ENCODE results near the gene SIRPB2. TPM values are rescaled to one million over a fixed set of nuclear protein-coding genes. Genes with fewer than 3 reads are reported as not detected.

SIRPB2 gene
- total RNA-seq, 3 donors from 2014 or later, result 0.87 to 5.4 (median 3.4) TPM

DNA sequence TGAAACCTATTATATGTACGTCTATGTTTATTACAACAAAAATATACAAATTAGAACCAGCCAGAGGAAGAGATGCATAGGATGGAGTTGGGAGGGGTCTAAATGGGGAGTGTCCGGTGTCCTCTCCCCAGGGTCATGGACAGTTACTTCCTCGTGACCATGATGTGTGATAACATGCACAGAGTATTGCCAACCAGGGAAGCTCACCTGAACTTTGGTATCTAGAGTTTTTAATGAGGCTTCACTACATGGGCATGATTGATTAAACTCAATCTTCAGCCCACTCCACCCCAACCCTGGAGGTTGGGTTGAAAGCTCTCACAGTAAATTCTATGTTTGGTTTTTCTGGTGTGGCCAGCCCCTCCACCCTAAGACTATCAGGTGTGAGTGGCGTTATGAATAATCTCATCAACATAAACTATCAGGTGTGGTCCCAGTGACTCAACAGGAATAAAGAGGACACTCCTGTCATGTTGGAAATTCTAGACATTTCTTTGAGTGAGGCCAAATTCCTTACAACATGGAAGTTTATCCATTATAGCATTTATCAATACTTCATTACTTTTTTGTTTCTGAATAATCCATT, 62.0 kb downstream of the SIRPB2 start:
- peak in 1 of 3 donors; percentile 18 for DNase-seq

DNA sequence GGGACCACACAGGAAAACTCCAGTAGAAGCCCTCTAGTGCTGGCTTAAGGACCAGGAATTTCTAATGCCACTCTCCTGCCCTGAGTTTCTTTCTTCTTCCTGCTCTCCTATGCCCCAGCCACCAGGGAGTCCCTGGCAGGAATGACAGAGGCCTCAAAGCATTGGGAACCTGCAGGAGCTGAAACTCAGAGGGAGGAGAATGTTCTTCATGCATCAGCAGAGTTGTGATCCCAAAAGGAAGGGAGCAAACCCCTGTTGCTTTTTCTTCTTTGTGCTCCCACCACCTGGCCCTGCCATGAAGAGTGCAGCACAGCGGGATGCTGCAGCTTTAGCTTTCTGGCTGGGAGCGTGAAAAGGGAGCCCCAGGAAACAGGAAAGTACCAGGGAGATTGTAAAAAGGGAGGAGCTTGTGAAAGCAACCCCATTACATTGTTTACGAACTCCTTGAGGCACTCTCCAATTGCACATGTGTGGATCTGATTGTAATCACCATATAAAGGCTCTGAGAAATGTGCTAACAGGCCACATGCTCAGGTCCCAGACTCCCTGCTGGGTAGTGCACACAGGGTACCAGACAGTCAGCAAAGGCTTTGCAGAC, 63.7 kb downstream of the SIRPB2 start:
- ATAC-seq (peak; percentile 4), DNase-seq (no peak)
- Histone ChIP-seq H3K4me3 (no peak overlapping the region), H3K36me3 (ENCODE audit: low read depth) (no peaks in the 10 kb centered on the region), H3K9me3 (no peaks in the 10 kb centered on the region), H3K4me1 (ENCODE audit: low read depth) (peaks cover 3% of the 10 kb centered on the region)
- intact Hi-C loops (cut with DNase I, micrococcal nuclease), result no loop called here
- TF ChIP-seq, protein P1, sequence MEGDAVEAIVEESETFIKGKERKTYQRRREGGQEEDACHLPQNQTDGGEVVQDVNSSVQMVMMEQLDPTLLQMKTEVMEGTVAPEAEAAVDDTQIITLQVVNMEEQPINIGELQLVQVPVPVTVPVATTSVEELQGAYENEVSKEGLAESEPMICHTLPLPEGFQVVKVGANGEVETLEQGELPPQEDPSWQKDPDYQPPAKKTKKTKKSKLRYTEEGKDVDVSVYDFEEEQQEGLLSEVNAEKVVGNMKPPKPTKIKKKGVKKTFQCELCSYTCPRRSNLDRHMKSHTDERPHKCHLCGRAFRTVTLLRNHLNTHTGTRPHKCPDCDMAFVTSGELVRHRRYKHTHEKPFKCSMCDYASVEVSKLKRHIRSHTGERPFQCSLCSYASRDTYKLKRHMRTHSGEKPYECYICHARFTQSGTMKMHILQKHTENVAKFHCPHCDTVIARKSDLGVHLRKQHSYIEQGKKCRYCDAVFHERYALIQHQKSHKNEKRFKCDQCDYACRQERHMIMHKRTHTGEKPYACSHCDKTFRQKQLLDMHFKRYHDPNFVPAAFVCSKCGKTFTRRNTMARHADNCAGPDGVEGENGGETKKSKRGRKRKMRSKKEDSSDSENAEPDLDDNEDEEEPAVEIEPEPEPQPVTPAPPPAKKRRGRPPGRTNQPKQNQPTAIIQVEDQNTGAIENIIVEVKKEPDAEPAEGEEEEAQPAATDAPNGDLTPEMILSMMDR (IDR thresholded peaks at IDR 0.05), result no peak

More for the DNA sequence above, 62.0 kb downstream of the SIRPB2 start:
- TF ChIP-seq, protein P1 (IDR thresholded peaks at IDR 0.05), result no peak
- intact Hi-C loops (cut with DNase I, micrococcal nuclease), result no loop called here
- H3K4me3 ChIP-seq, result no peak overlapping the region
- peaks cover 3% of the 10 kb centered on the region for H3K4me1 ChIP-seq (ENCODE audit: low read depth)
- H3K9me3 ChIP-seq, result no peaks in the 10 kb centered on the region
- ATAC-seq, result peak; percentile 84
- no peaks in the 10 kb centered on the region for H3K36me3 ChIP-seq (ENCODE audit: low read depth)

DNA sequence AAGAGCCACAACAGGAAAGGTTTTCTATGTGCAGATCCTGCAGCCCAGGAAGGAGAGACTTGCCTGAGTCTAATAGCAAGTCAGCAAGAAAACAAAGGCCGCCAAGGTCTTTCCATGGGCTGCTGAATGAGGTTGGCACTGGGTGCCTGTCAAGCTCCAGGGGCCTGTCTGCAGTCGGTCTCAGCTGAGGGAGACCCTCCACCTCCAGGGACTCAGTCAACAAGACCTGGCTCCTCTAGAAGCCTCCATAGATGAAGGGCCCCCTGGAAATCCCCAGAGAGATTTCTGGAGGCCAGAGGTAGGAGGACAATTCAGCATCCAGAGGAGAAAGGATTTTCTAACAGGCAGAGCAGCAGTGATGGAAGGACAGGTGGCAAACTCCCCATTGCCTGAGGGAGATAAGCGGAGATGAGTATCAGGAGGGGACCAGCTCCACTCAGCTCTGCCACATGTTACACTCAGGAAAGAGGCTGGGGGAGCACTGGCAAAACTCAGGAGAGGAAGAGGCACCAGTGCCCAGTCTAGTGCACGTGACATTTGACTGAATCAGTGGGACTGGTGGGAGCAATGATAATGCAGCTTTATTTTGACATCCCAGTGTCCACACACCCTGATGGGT, 64.9 kb downstream of the SIRPB2 start:
- no peaks in the 10 kb centered on the region for H3K36me3 ChIP-seq (ENCODE audit: low read depth)
- no peak overlapping the region for H3K4me3 ChIP-seq
- TF ChIP-seq, protein P1 (IDR thresholded peaks at IDR 0.05), result no peak
- DNase-seq, result no peak
- intact Hi-C loops (cut with DNase I, micrococcal nuclease), result no loop called here
- no peak for ATAC-seq
- no peaks in the 10 kb centered on the region for H3K9me3 ChIP-seq
- H3K4me1 ChIP-seq (ENCODE audit: low read depth), result peaks cover 3% of the 10 kb centered on the region

Other genes with a start within 250 kb of the SIRPB2 start
- gene SNPH, start 225.1 kb downstream of the SIRPB2 start, total RNA-seq, result 10 to 100 TPM in 1 of 3 donors, 1 to 10 TPM in 2; 1.1 to 11.7 (median 2.2) TPM
- 100 to 1,000 TPM; 165 to 447 (median 320) TPM for gene SDCBP2, start 162.3 kb downstream of the SIRPB2 start, total RNA-seq
- gene FKBP1A, start 98.4 kb downstream of the SIRPB2 start, total RNA-seq, result 100 to 1,000 TPM; 168 to 326 (median 300) TPM
- gene NSFL1C, start 24.6 kb downstream of the SIRPB2 start, total RNA-seq, result 10 to 100 TPM; 70.3 to 84.1 (median 80.0) TPM
- gene SIRPD, start 66.3 kb upstream of the SIRPB2 start, total RNA-seq, result not detected
- gene SIRPB1, start 128.6 kb upstream of the SIRPB2 start, total RNA-seq, result 1 to 10 TPM in 2 of 3 donors, not detected in 1; 6.0 to 8.3 TPM
- 1 to 10 TPM; 1.1 to 1.7 (median 1.2) TPM for gene SIRPG, start 166.4 kb upstream of the SIRPB2 start, total RNA-seq

All from mucosa of descending colon (tissue), 3 donors.